Pancreas (tissue), 10 donors: Measurements from ENCODE around the gene MYO1H. TPM values are rescaled to one million over a fixed set of nuclear protein-coding genes. Genes with fewer than 3 reads are reported as not detected.
A peak's percentile ranks its signal among the peaks of the same experiment; 100 is the strongest.

ENCODE experiments used
- ATAC-seq, 4 donors: fragments of 200-7000 bp; cut with Tn5 transposase; one replicate each; pipeline versions ENCODE4 v1.8.0 to v1.9.1; 2020; ENCODE audit warnings: mild to moderate bottlenecking in 4 of 4, moderate library complexity in 4 of 4
- DNase-seq, 6 donors: peaks; one replicate each; pipeline ENCODE4 v3.0.0-alpha.2; 2020
- FAIRE-seq: peaks from 2 replicates; lab custom pipeline; 2012; peaks lifted over from hg19 to GRCh38; lab: Jason Lieb, UNC
- H3K27ac ChIP-seq, 4 donors: fragments of 200-600 bp; sonication (generic); 1 replicate in 3 of 4; 2 replicates in 1 of 4; pipeline versions ENCODE4 v1.5.0 to v1.8.0; 2020
- H3K27me3 ChIP-seq, 4 donors: fragments of 200-600 bp; one replicate each; pipeline ENCODE4 v1.8.0; 2021
- H3K36me3 ChIP-seq, 3 donors: fragments of 200-600 bp; sonication (generic) in 1 of 3; one replicate each; pipeline versions ENCODE4 v1.5.0 to v1.8.0; 2020 to 2021
- H3K4me1 ChIP-seq, 3 donors: fragments of 200-600 bp; one replicate each; pipeline ENCODE4 v1.8.0; 2021
- H3K4me3 ChIP-seq, 4 donors: fragments of 200-600 bp; sonication (generic) in 2 of 4; one replicate each; pipeline versions ENCODE4 v1.5.0 to v1.8.0; 2020 to 2021
- H3K9me3 ChIP-seq, 4 donors: fragments of 200-600 bp; one replicate each; pipeline ENCODE4 v1.8.0; 2021
- CTCF ChIP-seq, 4 donors: fragments of 200-600 bp; sonication (generic) in 3 of 4; IDR thresholded peaks; one replicate each; pipeline versions ENCODE4 v1.5.0 to v1.8.0; 2021; ENCODE audit warnings: antibody characterized with exemption in 4 of 4
- WGBS, 2 donors: extraction: QIAGEN DNeasy Blood & Tissue Kit; methylation state at CpG; one replicate each; pipeline ENCODE4 v1.1.7; 2013; 5-methylcytosine and 5-hydroxymethylcytosine counted together
- intact Hi-C, 3 donors: fragments of 100-400 bp; cut with DNase I; formaldehyde crosslinking; loops; one replicate each; pipeline versions ENCODE4 v1.11.1 to v1.14.2; 2022
- polyA plus RNA-seq, 2 donors: library from polyadenylated mRNA; stranded (reverse); fragments of 200-250 nt; gene quantifications; one replicate each; pipeline ENCODE4 v1.2.3, GENCODE V29; 2013
- total RNA-seq, 6 donors: library from RNA; stranded (reverse); fragmentation: NEBNext Ultra II Directional in 4 of 6; extraction: Animal tissue kit (Norgen Biotek cat#: 25700) in 4 of 6; gene quantifications; one replicate each; pipeline versions ENCODE4 v1.2.1 to v1.2.4, GENCODE V29; 2021 to 2023
- donor health status: healthy with polysubstance abuse.
- donor health status: DM: no; HTN: no; CAD: no; lungs with moderate emphysema.
- donor health status: DM: no; HTN: no; CAD: no.
- donor health status: control.
- donor health status: control.
- donor health status: Bipolar disorder and iron deficiency.
- donor health status: DM: yes; HTN: yes; CAD: no.
- donor health status: DM: no; HTN: no; CAD: no.
- donor health status: DM: no; HTN: no; CAD: no.
- donor health status: DM: yes; HTN: yes; CAD: no.

Gene MYO1H
- total and polyA plus RNA-seq, 8 donors: 0.07 TPM; not detected in 7

- 85 to 86% methylated on average over 2 of the region's 2 CpGs for WGBS, 2 donors
- Histone ChIP-seq H3K36me3 (peaks cover 2 to 60% (median 10%) of the 10 kb centered on the region in 3 donors), H3K27ac (no peak overlapping the region), H3K4me3 (no peak overlapping the region), H3K27me3 (no peaks in the 10 kb centered on the region), H3K4me1 (no peaks in the 10 kb centered on the region), H3K9me3 (no peaks in the 10 kb centered on the region)
- DNase-seq (no peak), ATAC-seq (no peak), FAIRE-seq (no peak)
- TF ChIP-seq CTCF (IDR thresholded peaks at IDR 0.05): no peak
- intact Hi-C loops: no loop called here
Observed at GRCh38 chr12:109452489-109452888, 104.8 kb downstream of the MYO1H start.

- Histone ChIP-seq H3K9me3 (no peaks in the 10 kb centered on the region), H3K36me3 (peaks cover 2 to 53% (median 10%) of the 10 kb centered on the region in 3 donors), H3K4me1 (peaks cover 0 to under 1% (median under 1%) of the 10 kb centered on the region in 3 donors), H3K4me3 (no peak overlapping the region), H3K27me3 (no peaks in the 10 kb centered on the region), H3K27ac (no peak overlapping the region)
- FAIRE-seq (no peak), ATAC-seq (no peak), DNase-seq (no peak)
- no peak for TF ChIP-seq CTCF (IDR thresholded peaks at IDR 0.05)
- intact Hi-C loops: no loop called here
- WGBS, 2 donors: 91 to 98% methylated on average over 1 of the region's 1 CpG
Observed at GRCh38 chr12:109455706-109456105, 108.0 kb downstream of the MYO1H start.

- Histone ChIP-seq H3K4me1 (peaks cover 0 to 15% (median 8%) of the 10 kb centered on the region in 3 donors), H3K36me3 (peaks cover 2 to 39% (median 10%) of the 10 kb centered on the region in 3 donors), H3K4me3 (no peak overlapping the region), H3K27me3 (no peaks in the 10 kb centered on the region), H3K9me3 (no peaks in the 10 kb centered on the region), H3K27ac (peak overlapping the region in 1 of 4 donors; percentile 30)
- WGBS, 2 donors: 73 to 81% methylated on average over 4 of the region's 4 CpGs
- no peak for DNase-seq
- intact Hi-C loops: no loop called here
- no peak for FAIRE-seq
- TF ChIP-seq CTCF (IDR thresholded peaks at IDR 0.05): no peak
- ATAC-seq: no peak
Observed at GRCh38 chr12:109458086-109458485, 110.4 kb downstream of the MYO1H start.

GRCh38 chr12:109458771-109459208 is 111.1 kb downstream of the MYO1H start:
- no peaks in the 10 kb centered on the region for H3K27me3 ChIP-seq
- no peak for TF ChIP-seq CTCF (IDR thresholded peaks at IDR 0.05)
- no peak for DNase-seq
- ATAC-seq: no peak
- FAIRE-seq: no peak
- H3K4me1 ChIP-seq: peaks cover 2 to 16% (median 13%) of the 10 kb centered on the region in 3 donors
- WGBS, 2 donors: 77 to 78% methylated on average over 6 of the region's 6 CpGs
- peaks cover 2 to 32% (median 10%) of the 10 kb centered on the region in 3 donors for H3K36me3 ChIP-seq
- H3K27ac ChIP-seq: peak overlapping the region in 1 of 4 donors; percentile 30
- intact Hi-C loops: no loop called here
- H3K9me3 ChIP-seq: no peaks in the 10 kb centered on the region
- H3K4me3 ChIP-seq: no peak overlapping the region

- H3K36me3 ChIP-seq: peaks cover 2 to 27% (median 10%) of the 10 kb centered on the region in 3 donors
- ATAC-seq (no peak), DNase-seq (no peak), FAIRE-seq (no peak)
- no peak for TF ChIP-seq CTCF (IDR thresholded peaks at IDR 0.05)
- WGBS, 2 donors: 74 to 79% methylated on average over 6 of the region's 6 CpGs
- intact Hi-C loops: no loop called here
- no peaks in the 10 kb centered on the region for H3K9me3 ChIP-seq
- H3K4me1 ChIP-seq: peaks cover 3 to 20% (median 18%) of the 10 kb centered on the region in 3 donors
- no peak overlapping the region for H3K4me3 ChIP-seq
- no peak overlapping the region for H3K27ac ChIP-seq
- no peaks in the 10 kb centered on the region for H3K27me3 ChIP-seq
Observed at GRCh38 chr12:109459247-109459646, 111.5 kb downstream of the MYO1H start.
